Upper lobe of left lung (tissue), 4 donors: ENCODE measurements around the gene XIST.
"Not testable (repeated sequence)": the region's sequence is repeated elsewhere in the genome, so short reads cannot be mapped to it uniquely, and the experiment has no call there.

Source experiments
- CTCF ChIP-seq, 6 experiments: fragments of 450-650 bp in 4 of 6; fragments of 200-600 bp in 2 of 6; sonication (generic) in 2 of 6; IDR thresholded peaks; one replicate each; pipeline ENCODE4 v1.5.1; 2016 to 2019; ENCODE audit warnings: antibody characterized with exemption in 6 of 6
- EP300 ChIP-seq, 4 donors: sonication (generic); formaldehyde crosslinking; IDR thresholded peaks; one replicate each; pipeline ENCODE4 v1.5.1; 2017; ENCODE audit warnings: antibody characterized with exemption in 4 of 4, control low read depth in 2 of 4
- POLR2AphosphoS5 ChIP-seq, 2 donors: sonication (generic); formaldehyde crosslinking; IDR thresholded peaks; one replicate each; pipeline ENCODE4 v1.5.1; 2017; ENCODE audit warnings: antibody characterized with exemption in 2 of 2

DNA sequence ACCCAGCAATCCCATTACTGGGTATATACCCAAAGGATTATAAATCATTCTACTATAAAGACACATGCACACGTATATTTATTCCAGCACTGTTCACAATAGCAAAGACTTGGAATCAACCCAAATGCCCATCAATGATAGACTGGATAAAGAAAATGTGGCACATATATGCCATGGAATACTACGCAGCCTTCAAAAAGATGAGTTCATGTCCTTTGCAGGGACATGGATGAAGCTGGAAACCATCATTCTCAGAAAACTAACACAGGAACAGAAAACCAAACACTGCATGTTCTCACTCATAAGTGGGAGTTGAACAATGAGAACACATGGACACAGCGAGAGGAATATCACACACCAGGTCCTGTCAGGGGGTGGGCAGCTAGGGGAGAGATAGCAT is 45.8 kb upstream of the XIST start:
- TF ChIP-seq EP300, POLR2AphosphoS5, CTCF (IDR thresholded peaks at IDR 0.05): not testable (repeated sequence)
